Endodermal cell (in vitro differentiated cells): Measurements from ENCODE around the gene GATA2. TPM values are rescaled to one million over a fixed set of nuclear protein-coding genes. Genes with fewer than 3 reads are reported as not detected.

Experiments used
- DNase-seq: peaks from one replicate; pipeline ENCODE4 v3.0.0-alpha.2; 2017
- H3K27ac ChIP-seq: 2 replicates; pipeline ENCODE4 v1.5.1; 2013; ENCODE audit warnings: mild to moderate bottlenecking, low read depth, low read length, moderate library complexity
- H3K27me3 ChIP-seq: 2 replicates; pipeline ENCODE4 v1.6.1; 2013; ENCODE audit warnings: mild to moderate bottlenecking, low read length, moderate library complexity; ENCODE audit not compliant: insufficient read depth, control insufficient read depth, poor library complexity, severe bottlenecking
- H3K36me3 ChIP-seq: 2 replicates; pipeline ENCODE4 v1.7.0; 2013; ENCODE audit warnings: mild to moderate bottlenecking, low read length, moderate library complexity; ENCODE audit not compliant: control insufficient read depth, insufficient read depth
- H3K4me1 ChIP-seq: one replicate; pipeline ENCODE4 v1.7.0; 2013; ENCODE audit warnings: low read length; ENCODE audit not compliant: control insufficient read depth, insufficient read depth
- H3K4me3 ChIP-seq: 2 replicates; pipeline ENCODE4 v1.5.1; 2013; ENCODE audit warnings: mild to moderate bottlenecking, low read length, moderate library complexity
- H3K9ac ChIP-seq: 2 replicates; pipeline ENCODE4 v1.6.1; 2013; ENCODE audit warnings: mild to moderate bottlenecking, low read length, moderate library complexity; ENCODE audit not compliant: poor library complexity, severe bottlenecking; ENCODE audit errors: extremely low read depth
- H3K9me3 ChIP-seq: 2 replicates; pipeline ENCODE4 v1.6.1; 2013; ENCODE audit warnings: mild to moderate bottlenecking, low read length, moderate library complexity; ENCODE audit not compliant: control insufficient read depth
- H3K27ac Mint-ChIP-seq: 2 replicates; pipeline ENCODE4 v1.8.0; 2020; ENCODE audit warnings: mixed read lengths
- H3K27me3 Mint-ChIP-seq: 2 replicates; pipeline ENCODE4 v1.8.0; 2021; ENCODE audit warnings: mild to moderate bottlenecking, mixed read lengths; ENCODE audit not compliant: insufficient read depth
- H3K36me3 Mint-ChIP-seq: 2 replicates; pipeline ENCODE4 v1.8.0; 2020; ENCODE audit warnings: low read depth, mixed read lengths
- H3K4me1 Mint-ChIP-seq: 2 replicates; pipeline ENCODE4 v1.8.0; 2020; ENCODE audit warnings: mixed read lengths
- H3K4me3 Mint-ChIP-seq: 2 replicates; pipeline ENCODE4 v1.8.0; 2020; ENCODE audit warnings: mild to moderate bottlenecking, moderate library complexity, mixed read lengths
- H3K9me3 Mint-ChIP-seq: 2 replicates; pipeline ENCODE4 v1.8.0; 2020; ENCODE audit warnings: mild to moderate bottlenecking, mixed read lengths
- CTCF ChIP-seq: fragments of 200-600 bp; sonication (generic); conservative IDR thresholded peaks from 2 replicates; pipeline ENCODE4 v1.5.0; 2021; ENCODE audit warnings: antibody characterized with exemption, mild to moderate bottlenecking
- WGBS, 2 experiments: methylation state at CpG; one replicate each; pipeline versions ENCODE4 v1.1.5 to v1.1.7; 2013; ENCODE audit warnings: missing lambda C conversion rate in 2 of 2, mixed read lengths in 1 of 2; ENCODE audit not compliant: insufficient coverage in 1 of 2, insufficient read length in 1 of 2; 5-methylcytosine and 5-hydroxymethylcytosine counted together
- total RNA-seq, 2 donors: library from RNA; stranded (reverse); fragmentation: NEBNext Ultra II Directional in 1 of 2; extraction: Animal tissue kit (Norgen Biotek cat#: 25700) in 1 of 2; gene quantifications; 2 replicates in 1 of 2; 3 replicates in 1 of 2; pipeline ENCODE4 v1.2.1, GENCODE V29; 2021

GATA2 gene
- total RNA-seq, 2 donors from 2014 or later: 1.2 to 1.6 TPM

GRCh38 chr3:128493570-128494366 is 767 bp upstream of the GATA2 start:
- no peaks in the 10 kb centered on the region for H3K36me3 ChIP-seq
- H3K4me1 ChIP-seq: peaks cover 9% of the 10 kb centered on the region
- Mint-ChIP-seq H3K27ac (no peak overlapping the region), H3K4me3 (no peak overlapping the region), H3K36me3 (no peaks in the 10 kb centered on the region), H3K4me1 (peaks cover 18% of the 10 kb centered on the region), H3K9me3 (no peaks in the 10 kb centered on the region), H3K27me3 (peaks cover 93% of the 10 kb centered on the region)
- 12 to 14% methylated on average over 3 to 13 of the region's 13 CpGs for WGBS, 2 experiments
- TF ChIP-seq CTCF: no peak
- no peak overlapping the region for H3K27ac ChIP-seq
- peaks cover 97% of the 10 kb centered on the region for H3K27me3 ChIP-seq
- H3K9ac ChIP-seq: no peak overlapping the region
- H3K4me3 ChIP-seq: no peak overlapping the region
- DNase-seq: peak; percentile 67
- H3K9me3 ChIP-seq: no peaks in the 10 kb centered on the region

GRCh38 chr3:128491941-128492670 is 895 bp downstream of the GATA2 start:
- 1% methylated on average over 26 to 70 of the region's 70 CpGs for whole genome bisulfite sequencing, 2 experiments
- no peak overlapping the region for H3K9ac ChIP-seq
- H3K27me3 ChIP-seq: peaks cover 100% of the 10 kb centered on the region
- H3K36me3 ChIP-seq: no peaks in the 10 kb centered on the region
- H3K4me3 Mint-ChIP-seq: peak overlapping the region; percentile 39
- no peaks in the 10 kb centered on the region for H3K9me3 Mint-ChIP-seq
- H3K27ac ChIP-seq: no peak overlapping the region
- no peak for TF ChIP-seq CTCF
- no peaks in the 10 kb centered on the region for H3K9me3 ChIP-seq
- peaks cover 9% of the 10 kb centered on the region for H3K4me1 ChIP-seq
- DNase-seq: peak; percentile 81
- no peaks in the 10 kb centered on the region for H3K36me3 Mint-ChIP-seq
- no peak overlapping the region for H3K4me3 ChIP-seq
- peaks cover 94% of the 10 kb centered on the region for H3K27me3 Mint-ChIP-seq
- no peak overlapping the region for H3K27ac Mint-ChIP-seq
- peaks cover 18% of the 10 kb centered on the region for H3K4me1 Mint-ChIP-seq

GRCh38 chr3:128491691-128491940 is 1.4 kb downstream of the GATA2 start:
- Histone ChIP-seq H3K9me3 (no peaks in the 10 kb centered on the region), H3K4me3 (no peak overlapping the region), H3K27ac (no peak overlapping the region), H3K36me3 (no peaks in the 10 kb centered on the region), H3K27me3 (peaks cover 100% of the 10 kb centered on the region), H3K9ac (no peak overlapping the region), H3K4me1 (peaks cover 5% of the 10 kb centered on the region)
- H3K27ac Mint-ChIP-seq: no peak overlapping the region
- DNase-seq: no peak
- 1 to 2% methylated on average over 13 to 19 of the region's 19 CpGs for WGBS, 2 experiments
- H3K4me1 Mint-ChIP-seq: peaks cover 14% of the 10 kb centered on the region
- H3K4me3 Mint-ChIP-seq: peak overlapping the region; percentile 39
- TF ChIP-seq CTCF: no peak
- H3K27me3 Mint-ChIP-seq: peaks cover 94% of the 10 kb centered on the region
- H3K9me3 Mint-ChIP-seq: no peaks in the 10 kb centered on the region
- no peaks in the 10 kb centered on the region for H3K36me3 Mint-ChIP-seq
